Mucosa of descending colon (tissue), 3 donors: ENCODE data around the gene CCDC39. TPM values are rescaled to one million over a fixed set of nuclear protein-coding genes. Genes with fewer than 3 reads are reported as not detected.
"Not testable (repeated sequence)": the region's sequence is repeated elsewhere in the genome, so short reads cannot be mapped to it uniquely, and the experiment has no call there.

Source experiments
- ATAC-seq: fragments of 200-7000 bp; cut with Tn5 transposase; one replicate; pipeline ENCODE4 v1.9.1; 2020; ENCODE audit warnings: mild to moderate bottlenecking, moderate library complexity
- DNase-seq, 3 donors: peaks; one replicate each; pipeline ENCODE4 v3.0.0-alpha.2; 2020
- H3K36me3 ChIP-seq: fragments of 200-600 bp; one replicate; pipeline ENCODE4 v1.8.0; 2021; ENCODE audit warnings: low read depth, mild to moderate bottlenecking
- H3K4me1 ChIP-seq: fragments of 200-600 bp; one replicate; pipeline ENCODE4 v1.8.0; 2021; ENCODE audit warnings: low read depth, mild to moderate bottlenecking
- H3K4me3 ChIP-seq: fragments of 200-600 bp; one replicate; pipeline ENCODE4 v1.8.0; 2021; ENCODE audit warnings: mild to moderate bottlenecking
- H3K9me3 ChIP-seq: fragments of 200-600 bp; one replicate; pipeline ENCODE4 v1.8.0; 2021; ENCODE audit warnings: mild to moderate bottlenecking
- CTCF ChIP-seq: fragments of 200-600 bp; IDR thresholded peaks from one replicate; pipeline ENCODE4 v1.8.0; 2022; ENCODE audit warnings: antibody characterized with exemption, mild to moderate bottlenecking
- intact Hi-C, 2 donors: fragments of 100-400 bp; cut with DNase I in 1 of 2; cut with micrococcal nuclease in 1 of 2; formaldehyde crosslinking; loops; one replicate each; pipeline versions ENCODE4 v1.11.0 to v1.11.1; 2022; cut with DNase I, micrococcal nuclease
- total RNA-seq, 3 donors: library from RNA; stranded (reverse); fragmentation: NEBNext Ultra II Directional in 2 of 3; extraction: Animal tissue kit (Norgen Biotek cat#: 25700) in 2 of 3; gene quantifications; one replicate each; pipeline versions ENCODE4 v1.2.1 to v1.2.4, GENCODE V29; 2021 to 2023
- donor health status: DM: no; HTN: no; CAD: no; lungs with moderate emphysema.
- donor health status: DM: no; HTN: no; CAD: no.
- donor health status: DM: no; HTN: yes; CAD: no.

Gene CCDC39
- total RNA-seq, 3 donors from 2014 or later = 0.09 to 0.10 TPM; not detected in 1

DNA sequence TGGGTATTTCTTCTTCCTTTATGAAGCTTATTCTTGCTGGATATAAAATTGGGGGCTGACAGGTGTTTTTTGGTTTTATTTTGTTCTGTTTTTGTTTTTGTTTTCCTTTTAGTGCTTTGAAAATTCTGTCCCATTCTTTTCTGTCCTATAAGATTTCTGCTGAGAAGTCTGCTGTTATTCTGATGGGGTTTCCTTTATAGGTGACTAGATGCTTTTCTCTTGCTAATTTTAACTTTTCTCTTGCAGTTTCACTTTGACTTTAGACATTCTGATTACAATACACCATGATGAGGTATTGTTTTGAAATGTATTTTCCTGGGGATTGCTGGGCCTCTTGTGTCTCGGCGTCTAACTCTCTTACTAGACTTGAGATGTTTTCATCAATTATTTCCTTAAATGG is 54.6 kb downstream of the CCDC39 start:
- H3K36me3 ChIP-seq = no peaks in the 10 kb centered on the region
- H3K4me3 ChIP-seq = no peak overlapping the region
- intact Hi-C loops = no loop called here
- H3K4me1 ChIP-seq = no peaks in the 10 kb centered on the region
- ATAC-seq (no peak), DNase-seq (no peak)
- no peaks in the 10 kb centered on the region for H3K9me3 ChIP-seq
- TF ChIP-seq CTCF = no peak

GRCh38 chr3:180619723-180620122 is 59.6 kb downstream of the CCDC39 start:
- ATAC-seq = no peak
- DNase-seq = no peak
- no peaks in the 10 kb centered on the region for H3K36me3 ChIP-seq
- no peak for TF ChIP-seq CTCF
- no peak overlapping the region for H3K4me3 ChIP-seq
- H3K9me3 ChIP-seq = no peaks in the 10 kb centered on the region
- no peaks in the 10 kb centered on the region for H3K4me1 ChIP-seq
- intact Hi-C loops = no loop called here

GRCh38 chr3:180618563-180618962 is 60.7 kb downstream of the CCDC39 start:
- H3K4me3 ChIP-seq, DNase-seq, ATAC-seq, H3K36me3 ChIP-seq, intact Hi-C loops, H3K9me3 ChIP-seq, H3K4me1 ChIP-seq: not testable (repeated sequence)

DNA sequence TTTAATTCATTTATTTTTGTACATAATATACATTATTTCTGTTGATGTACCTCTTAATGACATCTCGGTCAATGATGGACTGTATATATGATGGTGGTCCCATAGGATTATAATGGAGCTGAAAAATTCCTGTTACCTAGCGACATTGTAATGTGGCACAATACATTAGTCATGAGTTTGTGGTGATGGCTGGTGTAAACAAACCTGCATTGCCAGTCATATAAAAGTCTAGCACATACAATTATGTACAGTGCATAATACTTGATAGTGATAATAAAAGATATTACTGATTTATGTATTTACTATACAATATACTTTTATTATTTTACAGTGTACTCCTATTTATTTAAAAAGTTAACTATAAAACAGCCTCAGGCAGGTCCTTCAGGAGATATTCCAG is 62.2 kb downstream of the CCDC39 start:
- H3K36me3 ChIP-seq = no peaks in the 10 kb centered on the region
- intact Hi-C loops = no loop called here
- peak; percentile 79 for ATAC-seq
- DNase-seq = no peak
- H3K9me3 ChIP-seq = no peaks in the 10 kb centered on the region
- H3K4me3 ChIP-seq = no peak overlapping the region
- no peaks in the 10 kb centered on the region for H3K4me1 ChIP-seq
- TF ChIP-seq CTCF = no peak

DNA sequence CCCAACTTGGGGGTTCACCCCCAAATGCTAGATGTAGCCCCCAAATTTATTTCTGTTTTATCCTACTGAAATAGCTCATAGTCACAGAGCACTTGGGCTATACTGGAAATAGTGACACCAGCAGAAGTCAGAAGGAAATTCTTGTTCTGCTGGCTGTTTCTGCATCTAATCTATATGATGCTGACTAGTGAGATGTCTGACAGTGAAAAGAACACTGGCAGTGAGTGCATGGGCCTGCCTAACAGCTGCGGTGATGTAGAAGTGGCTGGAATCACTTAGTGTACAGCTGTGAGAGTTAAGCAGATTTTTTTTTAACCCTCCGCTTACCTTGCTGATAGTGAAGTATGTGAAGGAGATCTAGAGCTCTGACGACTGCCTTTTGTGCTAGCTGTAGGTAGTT is 63.3 kb downstream of the CCDC39 start:
- no peaks in the 10 kb centered on the region for H3K36me3 ChIP-seq
- DNase-seq = no peak
- no peaks in the 10 kb centered on the region for H3K9me3 ChIP-seq
- no peak overlapping the region for H3K4me3 ChIP-seq
- ATAC-seq = no peak
- TF ChIP-seq CTCF = no peak
- intact Hi-C loops = no loop called here
- no peaks in the 10 kb centered on the region for H3K4me1 ChIP-seq

GRCh38 chr3:180612364-180612763 is 66.9 kb downstream of the CCDC39 start:
- intact Hi-C loops = no loop called here
- TF ChIP-seq CTCF = no peak
- ATAC-seq = no peak
- Histone ChIP-seq H3K4me3 (no peak overlapping the region), H3K36me3 (no peaks in the 10 kb centered on the region), H3K4me1 (no peaks in the 10 kb centered on the region), H3K9me3 (no peaks in the 10 kb centered on the region)
- no peak for DNase-seq
